ENCODE measurements around the gene NRXN3.

NRXN3 gene

DNA sequence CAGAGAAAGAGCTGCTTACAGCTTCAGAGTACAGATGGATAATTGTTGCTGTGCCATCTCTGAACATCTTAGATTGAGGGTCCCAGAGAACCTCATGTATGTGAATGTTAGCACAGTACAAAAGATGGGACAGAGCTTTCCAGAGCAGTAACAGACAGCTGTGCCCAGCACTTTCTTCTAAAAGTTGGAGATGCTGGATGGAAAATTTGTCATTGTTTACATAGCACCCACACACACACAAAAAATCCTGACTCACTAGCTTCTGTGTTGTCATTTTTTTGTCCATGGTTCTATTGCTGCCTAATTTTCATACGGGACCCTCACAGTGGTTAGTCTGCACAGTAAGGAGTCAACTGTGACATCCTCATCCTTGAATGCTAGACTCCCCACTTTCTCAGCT lies 1666.4 kb downstream of the NRXN3 start:
- Histone ChIP-seq H3K27me3 (ENCODE audit: control insufficient read depth in 5 of 5, insufficient read depth in 4 of 5, low read length in 5 of 5) (no peaks in the 10 kb centered on the region), H3K4me1 (ENCODE audit: control insufficient read depth in 5 of 5, insufficient read depth in 5 of 5, low read length in 5 of 5) (peaks cover 0 to 4% (median 1%) of the 10 kb centered on the region in 5 donors), H3K36me3 (ENCODE audit: control insufficient read depth in 5 of 5, insufficient read depth in 5 of 5, low read length in 5 of 5) (no peaks in the 10 kb centered on the region), H3K9me3 (ENCODE audit: control insufficient read depth in 5 of 5, low read length in 5 of 5) (no peaks in the 10 kb centered on the region), H3K27ac (ENCODE audit: low read depth, low read length) (no peak overlapping the region), H3K9ac (ENCODE audit: low read length in 5 of 5) (no peak overlapping the region), H3K4me3 (ENCODE audit: low read depth in 1 of 5, low read length in 5 of 5) (no peak overlapping the region)

DNA sequence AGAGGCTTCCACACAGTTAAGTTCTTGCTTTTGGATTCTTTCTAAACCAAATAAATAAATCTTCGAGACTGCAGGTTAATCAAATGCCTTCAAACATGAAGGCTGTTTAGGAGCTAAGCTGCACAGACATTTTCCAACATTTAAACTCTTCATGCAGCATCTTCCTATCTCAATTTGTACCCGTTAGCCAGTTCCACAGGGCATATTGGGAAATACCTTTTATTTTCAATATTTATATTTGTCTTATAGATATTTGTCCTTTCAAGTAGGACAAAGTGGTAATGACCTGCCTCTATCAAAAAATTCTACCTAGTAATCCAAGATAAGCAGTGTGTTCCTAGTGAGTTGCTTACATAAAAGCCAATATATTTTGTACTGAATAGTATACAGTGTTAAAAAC lies 1667.5 kb downstream of the NRXN3 start:
- no peak overlapping the region for H3K9ac ChIP-seq (ENCODE audit: low read length in 5 of 5)
- no peaks in the 10 kb centered on the region for H3K36me3 ChIP-seq (ENCODE audit: control insufficient read depth in 5 of 5, insufficient read depth in 5 of 5, low read length in 5 of 5)
- no peak overlapping the region for H3K4me3 ChIP-seq (ENCODE audit: low read depth in 1 of 5, low read length in 5 of 5)
- H3K9me3 ChIP-seq (ENCODE audit: control insufficient read depth in 5 of 5, low read length in 5 of 5): no peaks in the 10 kb centered on the region
- no peak overlapping the region for H3K27ac ChIP-seq (ENCODE audit: low read depth, low read length)
- no peaks in the 10 kb centered on the region for H3K27me3 ChIP-seq (ENCODE audit: control insufficient read depth in 5 of 5, insufficient read depth in 4 of 5, low read length in 5 of 5)
- peaks cover 0 to 4% (median 0%) of the 10 kb centered on the region in 5 donors for H3K4me1 ChIP-seq (ENCODE audit: control insufficient read depth in 5 of 5, insufficient read depth in 5 of 5, low read length in 5 of 5)

DNA sequence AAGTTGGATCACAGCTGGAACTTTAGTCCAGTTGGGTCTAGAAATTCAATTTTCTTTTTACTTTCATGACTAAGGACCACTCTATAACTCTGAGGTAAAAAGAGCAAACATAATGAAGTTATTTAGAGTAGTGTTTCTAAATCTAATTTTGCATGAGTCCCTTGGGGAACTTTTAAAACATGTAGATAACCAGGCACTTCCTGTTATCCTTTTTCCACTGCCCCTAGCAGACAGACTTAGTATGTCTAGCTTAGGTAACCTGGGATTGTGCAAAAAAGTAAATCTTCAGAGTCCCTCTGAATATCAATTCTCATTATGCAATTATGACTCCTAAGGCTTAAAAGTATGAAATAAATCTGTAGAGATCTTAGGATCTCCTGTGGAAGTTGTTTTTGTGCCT lies 1669.9 kb downstream of the NRXN3 start:
- Histone ChIP-seq H3K4me1 (ENCODE audit: control insufficient read depth in 5 of 5, insufficient read depth in 5 of 5, low read length in 5 of 5) (peaks cover 0 to 4% (median 0%) of the 10 kb centered on the region in 5 donors), H3K27ac (ENCODE audit: low read depth, low read length) (no peak overlapping the region), H3K9me3 (ENCODE audit: control insufficient read depth in 5 of 5, low read length in 5 of 5) (no peaks in the 10 kb centered on the region), H3K4me3 (ENCODE audit: low read depth in 1 of 5, low read length in 5 of 5) (no peak overlapping the region), H3K36me3 (ENCODE audit: control insufficient read depth in 5 of 5, insufficient read depth in 5 of 5, low read length in 5 of 5) (no peaks in the 10 kb centered on the region), H3K9ac (ENCODE audit: low read length in 5 of 5) (no peak overlapping the region), H3K27me3 (ENCODE audit: control insufficient read depth in 5 of 5, insufficient read depth in 4 of 5, low read length in 5 of 5) (no peaks in the 10 kb centered on the region)

DNA sequence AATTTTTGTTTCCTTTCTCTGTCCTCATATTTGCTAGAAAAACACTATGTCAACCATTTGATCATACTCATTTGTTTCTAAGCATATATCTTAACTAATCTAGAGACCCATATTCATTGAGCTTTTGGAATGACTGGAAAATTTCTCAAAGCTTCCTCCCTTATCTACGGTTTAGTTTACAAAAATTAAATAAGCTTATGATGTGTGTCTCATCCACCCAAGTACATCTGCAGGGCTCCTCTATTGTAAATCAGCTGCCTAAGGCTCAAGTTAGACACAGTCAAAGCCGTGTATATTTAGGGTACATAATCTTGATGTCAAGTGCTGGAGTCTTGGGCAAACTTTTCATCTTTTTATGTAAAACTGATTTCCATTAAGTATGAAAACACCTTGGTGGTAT lies 1670.7 kb downstream of the NRXN3 start:
- Histone ChIP-seq H3K27ac (ENCODE audit: low read depth, low read length) (no peak overlapping the region), H3K9me3 (ENCODE audit: control insufficient read depth in 5 of 5, low read length in 5 of 5) (no peaks in the 10 kb centered on the region), H3K4me1 (ENCODE audit: control insufficient read depth in 5 of 5, insufficient read depth in 5 of 5, low read length in 5 of 5) (peaks cover 0 to 4% (median 0%) of the 10 kb centered on the region in 5 donors), H3K36me3 (ENCODE audit: control insufficient read depth in 5 of 5, insufficient read depth in 5 of 5, low read length in 5 of 5) (no peaks in the 10 kb centered on the region), H3K9ac (ENCODE audit: low read length in 5 of 5) (no peak overlapping the region), H3K27me3 (ENCODE audit: control insufficient read depth in 5 of 5, insufficient read depth in 4 of 5, low read length in 5 of 5) (no peaks in the 10 kb centered on the region), H3K4me3 (ENCODE audit: low read depth in 1 of 5, low read length in 5 of 5) (no peak overlapping the region)

DNA sequence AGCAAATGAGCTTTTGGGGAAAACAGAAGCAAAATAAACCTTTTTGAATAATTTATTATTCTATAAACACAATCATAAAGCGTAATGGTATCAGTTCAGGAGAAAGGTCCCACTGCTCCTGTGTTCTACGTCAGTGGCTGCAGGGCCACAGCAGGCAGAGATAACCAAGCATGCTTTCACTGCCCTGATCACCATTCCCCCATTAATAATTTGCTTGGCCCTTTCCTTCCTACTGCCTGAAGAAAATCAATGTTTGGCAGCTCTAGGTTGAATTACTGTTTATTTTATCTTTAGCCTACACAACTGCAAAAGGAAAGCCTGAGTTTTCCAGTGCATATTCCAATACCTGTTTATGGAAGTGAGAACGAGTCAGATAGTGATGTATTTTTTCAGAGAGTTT lies 1671.3 kb downstream of the NRXN3 start:
- Histone ChIP-seq H3K9ac (ENCODE audit: low read length in 5 of 5) (no peak overlapping the region), H3K27ac (ENCODE audit: low read depth, low read length) (no peak overlapping the region), H3K36me3 (ENCODE audit: control insufficient read depth in 5 of 5, insufficient read depth in 5 of 5, low read length in 5 of 5) (no peaks in the 10 kb centered on the region), H3K4me1 (ENCODE audit: control insufficient read depth in 5 of 5, insufficient read depth in 5 of 5, low read length in 5 of 5) (peaks cover 0 to 4% (median 0%) of the 10 kb centered on the region in 5 donors), H3K4me3 (ENCODE audit: low read depth in 1 of 5, low read length in 5 of 5) (no peak overlapping the region), H3K27me3 (ENCODE audit: control insufficient read depth in 5 of 5, insufficient read depth in 4 of 5, low read length in 5 of 5) (no peaks in the 10 kb centered on the region), H3K9me3 (ENCODE audit: control insufficient read depth in 5 of 5, low read length in 5 of 5) (no peaks in the 10 kb centered on the region)

DNA sequence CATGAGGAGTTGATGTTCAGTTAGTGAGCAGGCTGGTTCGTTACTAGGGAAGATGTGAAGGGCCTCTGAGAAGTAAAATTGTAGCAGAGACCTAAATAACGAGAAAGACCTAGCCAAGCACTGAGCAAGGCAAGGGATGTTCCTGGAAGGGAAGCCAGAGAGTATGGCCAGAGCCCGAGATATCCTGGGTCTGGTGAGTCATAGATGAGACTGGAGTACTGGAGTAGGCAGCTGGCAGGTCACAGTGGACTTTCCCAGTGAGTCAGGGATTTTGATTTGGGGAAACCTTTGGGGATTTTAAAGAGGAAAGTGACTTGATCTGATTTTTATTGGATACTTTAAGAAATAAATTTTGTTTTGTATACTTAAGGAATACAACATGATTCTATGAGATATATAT lies 1672.1 kb downstream of the NRXN3 start:
- Histone ChIP-seq H3K27ac (ENCODE audit: low read depth, low read length) (no peak overlapping the region), H3K9ac (ENCODE audit: low read length in 5 of 5) (no peak overlapping the region), H3K4me3 (ENCODE audit: low read depth in 1 of 5, low read length in 5 of 5) (no peak overlapping the region), H3K36me3 (ENCODE audit: control insufficient read depth in 5 of 5, insufficient read depth in 5 of 5, low read length in 5 of 5) (no peaks in the 10 kb centered on the region), H3K27me3 (ENCODE audit: control insufficient read depth in 5 of 5, insufficient read depth in 4 of 5, low read length in 5 of 5) (no peaks in the 10 kb centered on the region), H3K4me1 (ENCODE audit: control insufficient read depth in 5 of 5, insufficient read depth in 5 of 5, low read length in 5 of 5) (peaks cover 0 to 4% (median 0%) of the 10 kb centered on the region in 5 donors), H3K9me3 (ENCODE audit: control insufficient read depth in 5 of 5, low read length in 5 of 5) (no peaks in the 10 kb centered on the region)

DNA sequence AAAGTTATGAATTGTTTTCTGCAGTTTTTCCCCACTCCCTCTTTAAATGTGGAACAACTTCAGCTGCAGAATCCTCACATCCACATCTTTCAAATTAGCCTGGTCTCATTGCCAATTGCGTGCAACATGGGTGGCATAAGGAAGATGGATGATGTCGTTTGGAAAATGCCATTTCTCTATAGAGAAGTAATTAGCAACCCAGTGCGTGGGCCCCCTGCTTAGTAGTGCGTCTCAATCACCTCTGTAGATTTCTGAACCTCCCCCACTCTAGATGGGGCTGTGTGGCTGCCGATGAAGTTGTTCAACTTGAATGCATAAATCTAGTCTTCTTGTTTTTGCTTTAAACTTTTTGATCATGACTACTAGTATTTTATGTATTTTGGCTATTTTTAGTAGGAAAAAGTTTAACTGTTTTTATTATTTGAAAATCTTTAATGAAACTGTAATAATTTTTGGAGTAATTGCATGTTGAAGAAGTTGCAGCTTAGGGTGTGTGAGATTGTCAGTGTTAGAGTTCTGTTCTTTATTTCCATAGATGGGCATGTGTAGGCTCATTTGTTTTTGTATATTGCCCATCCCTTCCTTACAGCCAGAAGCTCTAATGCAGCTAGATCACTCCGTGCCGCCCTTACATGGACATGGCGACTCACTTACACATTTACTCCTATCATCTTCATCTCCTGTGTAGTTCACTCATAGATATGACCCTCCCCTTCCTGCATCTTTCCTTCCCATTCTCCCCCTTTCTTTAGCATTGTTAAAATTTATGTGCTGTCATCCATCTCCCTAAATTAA lies 1683.0 kb downstream of the NRXN3 start:
- Histone ChIP-seq H3K27ac (ENCODE audit: low read depth, low read length) (no peak overlapping the region), H3K27me3 (ENCODE audit: control insufficient read depth in 5 of 5, insufficient read depth in 4 of 5, low read length in 5 of 5) (no peaks in the 10 kb centered on the region), H3K36me3 (ENCODE audit: control insufficient read depth in 5 of 5, insufficient read depth in 5 of 5, low read length in 5 of 5) (no peaks in the 10 kb centered on the region), H3K9me3 (ENCODE audit: control insufficient read depth in 5 of 5, low read length in 5 of 5) (no peaks in the 10 kb centered on the region), H3K9ac (ENCODE audit: low read length in 5 of 5) (no peak overlapping the region), H3K4me3 (ENCODE audit: low read depth in 1 of 5, low read length in 5 of 5) (no peak overlapping the region), H3K4me1 (ENCODE audit: control insufficient read depth in 5 of 5, insufficient read depth in 5 of 5, low read length in 5 of 5) (peaks cover 0 to 3% (median 0%) of the 10 kb centered on the region in 5 donors)

DNA sequence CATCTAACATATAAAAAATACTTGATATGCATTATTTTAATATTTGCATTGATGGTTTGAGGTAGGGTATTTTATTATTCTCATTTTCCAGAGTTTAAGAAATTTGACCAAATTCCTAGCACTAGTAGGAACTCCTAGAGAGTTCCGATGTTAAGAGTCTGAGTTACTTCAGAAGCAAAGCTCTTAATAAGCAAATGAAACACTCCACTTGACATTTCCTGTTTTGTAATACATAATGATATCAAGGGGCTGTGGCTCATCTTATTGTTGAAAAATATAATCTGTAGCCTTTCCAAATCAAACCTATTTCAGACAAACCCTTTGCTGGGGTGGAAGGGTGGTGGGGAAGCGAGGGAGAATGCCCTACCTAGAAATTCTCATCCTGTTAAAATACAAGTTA lies 1685.6 kb downstream of the NRXN3 start:
- no peak overlapping the region for H3K27ac ChIP-seq (ENCODE audit: low read depth, low read length)
- H3K9me3 ChIP-seq (ENCODE audit: control insufficient read depth in 5 of 5, low read length in 5 of 5): no peaks in the 10 kb centered on the region
- no peaks in the 10 kb centered on the region for H3K27me3 ChIP-seq (ENCODE audit: control insufficient read depth in 5 of 5, insufficient read depth in 4 of 5, low read length in 5 of 5)
- no peaks in the 10 kb centered on the region for H3K36me3 ChIP-seq (ENCODE audit: control insufficient read depth in 5 of 5, insufficient read depth in 5 of 5, low read length in 5 of 5)
- no peak overlapping the region for H3K4me3 ChIP-seq (ENCODE audit: low read depth in 1 of 5, low read length in 5 of 5)
- no peak overlapping the region for H3K9ac ChIP-seq (ENCODE audit: low read length in 5 of 5)
- H3K4me1 ChIP-seq (ENCODE audit: control insufficient read depth in 5 of 5, insufficient read depth in 5 of 5, low read length in 5 of 5): peaks cover 0 to 3% (median 0%) of the 10 kb centered on the region in 5 donors

DNA sequence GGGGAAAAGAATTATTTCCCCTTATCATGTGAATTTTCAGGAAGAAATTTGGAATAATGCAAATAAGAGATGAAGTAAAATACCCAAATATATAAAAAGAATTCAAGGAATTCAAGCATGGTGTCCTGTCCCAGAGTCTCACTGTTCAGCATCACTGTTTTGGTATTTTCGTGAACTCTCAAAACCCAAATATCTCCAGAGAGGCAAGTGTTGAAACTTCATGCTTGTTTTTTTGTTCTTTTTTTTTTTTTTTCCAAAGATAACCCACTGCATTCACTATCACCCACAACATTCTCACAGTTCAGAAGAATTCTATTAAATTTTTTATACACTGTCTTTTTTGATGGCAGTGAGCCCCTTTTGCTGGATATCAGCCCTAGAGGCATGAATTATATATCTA lies 1686.2 kb downstream of the NRXN3 start:
- Histone ChIP-seq H3K27ac (ENCODE audit: low read depth, low read length) (no peak overlapping the region), H3K4me1 (ENCODE audit: control insufficient read depth in 5 of 5, insufficient read depth in 5 of 5, low read length in 5 of 5) (peaks cover 0 to 3% (median 0%) of the 10 kb centered on the region in 5 donors), H3K36me3 (ENCODE audit: control insufficient read depth in 5 of 5, insufficient read depth in 5 of 5, low read length in 5 of 5) (no peaks in the 10 kb centered on the region), H3K9me3 (ENCODE audit: control insufficient read depth in 5 of 5, low read length in 5 of 5) (no peaks in the 10 kb centered on the region), H3K9ac (ENCODE audit: low read length in 5 of 5) (no peak overlapping the region), H3K4me3 (ENCODE audit: low read depth in 1 of 5, low read length in 5 of 5) (no peak overlapping the region), H3K27me3 (ENCODE audit: control insufficient read depth in 5 of 5, insufficient read depth in 4 of 5, low read length in 5 of 5) (no peaks in the 10 kb centered on the region)

DNA sequence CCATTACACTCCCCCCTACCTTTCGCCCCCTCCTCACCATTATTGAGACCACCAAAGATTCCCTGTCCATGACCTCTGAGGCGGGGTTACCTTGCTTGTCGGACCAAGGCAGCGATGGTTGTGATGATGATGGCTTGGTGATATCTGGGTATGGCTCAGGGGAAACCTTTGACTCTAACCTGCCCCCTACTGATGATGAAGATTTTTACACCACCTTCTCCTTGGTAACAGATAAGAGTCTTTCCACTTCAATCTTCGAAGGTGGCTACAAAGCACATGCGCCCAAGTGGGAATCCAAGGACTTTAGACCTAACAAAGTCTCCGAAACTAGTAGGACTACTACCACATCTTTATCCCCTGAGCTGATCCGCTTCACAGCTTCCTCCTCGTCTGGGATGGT lies 1690.9 kb downstream of the NRXN3 start:
- H3K9ac ChIP-seq (ENCODE audit: low read length in 5 of 5): no peak overlapping the region
- no peaks in the 10 kb centered on the region for H3K36me3 ChIP-seq (ENCODE audit: control insufficient read depth in 5 of 5, insufficient read depth in 5 of 5, low read length in 5 of 5)
- H3K27ac ChIP-seq (ENCODE audit: low read depth, low read length): no peak overlapping the region
- no peak overlapping the region for H3K4me3 ChIP-seq (ENCODE audit: low read depth in 1 of 5, low read length in 5 of 5)
- H3K27me3 ChIP-seq (ENCODE audit: control insufficient read depth in 5 of 5, insufficient read depth in 4 of 5, low read length in 5 of 5): no peaks in the 10 kb centered on the region
- H3K9me3 ChIP-seq (ENCODE audit: control insufficient read depth in 5 of 5, low read length in 5 of 5): no peaks in the 10 kb centered on the region
- H3K4me1 ChIP-seq (ENCODE audit: control insufficient read depth in 5 of 5, insufficient read depth in 5 of 5, low read length in 5 of 5): peaks cover 0 to 3% (median 0%) of the 10 kb centered on the region in 5 donors
